ENCODE data around the gene CT83.

The CT83 gene, protein sequence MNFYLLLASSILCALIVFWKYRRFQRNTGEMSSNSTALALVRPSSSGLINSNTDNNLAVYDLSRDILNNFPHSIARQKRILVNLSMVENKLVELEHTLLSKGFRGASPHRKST

DNA sequence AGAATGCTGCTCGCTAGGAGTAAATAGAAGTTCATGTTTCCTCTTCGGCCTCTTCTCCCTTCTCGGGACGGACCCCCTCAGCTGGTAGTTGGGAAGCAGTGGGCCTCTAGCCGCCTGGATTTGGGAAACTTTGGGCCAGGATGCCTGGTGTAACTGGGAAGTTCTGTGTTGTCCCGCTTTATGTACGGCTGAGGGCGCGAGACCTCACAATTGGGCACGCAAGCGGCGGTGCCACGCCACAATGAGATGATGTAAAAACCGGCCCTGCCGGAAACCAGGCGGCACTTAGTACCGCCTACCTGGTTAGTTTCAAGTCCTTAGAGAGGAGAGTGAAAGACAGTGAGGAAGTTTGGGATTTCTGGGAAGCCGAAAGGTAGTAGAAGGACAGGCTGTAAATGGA, at the start of gene CT83:
Gene CT83, minus strand, starts transcription at position 155 of the 400 bp plus-strand sequence. Its CDS starts 120 bp downstream, at position 35.
- no peak for DNase-seq (ENCODE audit: low read depth in 2 of 2)

DNA sequence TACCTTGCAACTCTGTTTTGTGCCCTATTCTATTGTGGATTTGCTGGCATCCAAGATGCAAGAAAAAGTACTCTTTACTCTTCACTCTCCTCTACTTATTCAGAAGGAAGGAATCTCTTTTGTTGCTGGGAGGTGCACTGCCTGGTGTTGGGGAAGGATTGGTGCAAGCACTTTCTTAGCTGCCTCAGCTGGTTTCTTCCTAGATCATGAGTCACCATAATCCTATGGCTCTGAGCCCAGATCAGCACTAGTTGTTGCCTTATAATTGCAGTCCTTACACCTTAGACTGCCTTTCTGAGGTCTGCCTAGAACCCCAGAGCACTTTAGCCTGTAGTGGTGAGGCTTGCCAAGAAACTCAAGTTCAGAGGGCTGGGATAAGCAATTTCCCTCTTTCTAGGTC, 37.0 kb upstream of the CT83 start:
- no peak for DNase-seq (ENCODE audit: low read depth in 2 of 2)

DNA sequence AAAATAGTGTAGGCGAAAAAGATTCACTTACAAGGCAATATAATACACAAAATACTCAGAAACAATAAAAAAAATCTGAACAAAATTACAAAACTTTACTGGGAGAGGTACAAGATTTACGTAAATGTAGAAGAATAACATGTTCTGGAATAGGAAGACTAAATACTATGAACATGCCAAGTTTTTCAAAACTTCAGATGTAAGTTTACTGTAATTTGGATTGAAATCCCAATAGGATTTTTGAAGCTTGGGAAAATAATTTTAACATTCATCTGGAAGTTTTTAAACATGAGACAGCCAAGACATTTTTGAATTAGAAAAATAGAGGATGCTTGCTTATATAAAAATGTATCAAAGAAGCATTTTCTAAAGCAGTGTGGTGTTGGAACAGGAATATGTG, 30.5 kb upstream of the CT83 start:
- no peak for DNase-seq (ENCODE audit: low read depth in 2 of 2)

DNA sequence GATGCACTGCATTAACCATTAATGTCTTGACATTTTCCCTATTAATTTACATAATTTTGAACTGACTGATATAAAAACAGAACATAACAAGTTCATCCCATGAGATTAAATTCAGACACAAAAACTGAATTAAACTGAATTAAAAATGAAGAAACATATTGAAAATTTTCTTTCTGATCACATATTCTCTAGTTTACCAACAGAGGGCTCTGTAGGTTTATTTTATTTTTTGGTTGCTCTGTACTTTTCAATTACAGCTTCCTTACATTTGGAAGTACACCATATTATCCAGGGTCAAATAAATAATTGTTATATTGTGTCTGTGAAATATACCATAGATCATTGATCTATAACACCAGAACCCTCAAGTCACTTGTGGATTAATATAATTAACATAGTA, 27.3 kb upstream of the CT83 start:
- DNase-seq (ENCODE audit: low read depth in 2 of 2) = no peak

DNA sequence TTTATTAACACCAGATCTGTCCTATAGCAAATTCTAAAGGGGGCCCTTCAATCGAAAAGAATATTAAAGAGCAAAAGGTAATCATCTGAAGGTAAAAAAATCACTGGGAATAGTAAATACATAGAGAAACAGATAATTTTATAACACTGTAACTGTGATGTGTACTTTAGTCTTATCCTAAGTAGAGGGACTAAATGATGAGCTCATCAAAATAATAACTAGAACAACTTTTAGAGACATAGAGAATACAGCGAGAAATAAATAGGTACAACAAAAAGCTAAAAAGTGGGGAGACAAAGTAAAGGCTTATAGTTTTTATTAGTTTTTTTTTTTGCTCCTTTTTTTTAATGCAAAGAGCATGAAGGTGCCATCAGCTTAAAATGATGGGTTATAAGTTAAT, 17.3 kb upstream of the CT83 start:
- DNase-seq (ENCODE audit: low read depth in 2 of 2) = no peak

DNA sequence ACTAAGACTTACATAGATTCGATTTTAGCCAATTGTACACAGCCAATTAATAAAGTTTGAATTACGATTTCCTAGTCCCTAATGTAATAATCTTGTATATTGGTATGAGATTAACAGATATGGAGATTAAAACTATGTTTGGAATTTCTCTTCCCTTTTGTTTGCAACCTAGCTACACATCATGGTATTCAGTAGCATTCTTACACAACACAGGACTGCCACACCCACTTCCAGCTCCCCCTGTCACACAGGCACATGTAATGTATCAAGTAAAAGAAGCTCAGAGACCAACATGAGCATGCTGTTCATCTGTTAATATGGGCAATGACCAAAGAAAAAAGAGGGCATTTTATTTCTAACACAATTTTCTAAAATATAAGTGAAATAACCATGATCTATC, 13.6 kb downstream of the CT83 start:
- DNase-seq (ENCODE audit: low read depth in 2 of 2) = no peak

DNA sequence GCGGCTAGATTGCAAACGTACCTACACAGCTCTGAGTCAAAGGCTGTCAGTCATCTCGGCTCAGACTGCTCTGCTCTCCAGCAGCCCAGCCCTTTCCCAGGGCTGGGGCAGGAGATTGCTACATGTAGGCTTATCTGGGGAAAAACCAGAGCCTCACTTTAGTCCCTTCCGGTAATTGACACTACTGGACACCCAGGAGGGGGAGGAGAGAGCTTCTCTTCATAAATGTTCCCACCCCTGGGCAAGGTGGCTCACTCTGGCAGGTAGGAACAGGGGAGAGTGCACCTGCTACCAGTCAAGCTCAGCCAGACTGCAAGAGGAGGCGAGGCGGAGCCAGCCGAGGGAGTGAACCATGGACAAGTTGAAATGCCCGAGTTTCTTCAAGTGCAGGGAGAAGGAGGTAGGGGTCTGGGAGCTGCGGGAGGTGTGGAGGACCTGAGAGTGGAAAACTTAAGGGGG, 26.4 kb downstream of the CT83 start, which contains the start of gene SLC6A14:
Gene SLC6A14, plus strand, starts transcription at position 249 of the 459 bp plus-strand sequence. Its CDS starts 104 bp downstream, at position 353.
- no peak for DNase-seq (ENCODE audit: low read depth in 2 of 2)

DNA sequence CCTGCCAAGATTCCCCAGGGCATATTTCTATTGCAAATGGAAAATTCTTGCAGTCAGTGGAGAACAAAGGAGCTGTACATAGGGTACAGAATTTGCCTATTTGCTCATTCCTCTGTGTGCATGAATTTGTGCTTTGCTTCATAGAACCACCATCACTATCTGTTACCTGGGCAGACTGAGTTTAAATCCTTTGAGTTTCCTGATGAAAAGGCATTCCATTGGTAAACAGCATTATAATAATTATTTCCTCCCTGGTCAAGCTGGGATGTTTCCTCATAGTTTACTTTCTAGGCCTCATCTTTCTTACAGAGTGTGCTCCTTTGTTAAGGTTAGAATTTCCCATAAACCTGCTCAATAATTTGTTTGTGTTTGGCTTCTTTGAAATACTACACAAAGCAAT, 27.2 kb downstream of the CT83 start:
- DNase-seq (ENCODE audit: low read depth in 2 of 2) = no peak

DNA sequence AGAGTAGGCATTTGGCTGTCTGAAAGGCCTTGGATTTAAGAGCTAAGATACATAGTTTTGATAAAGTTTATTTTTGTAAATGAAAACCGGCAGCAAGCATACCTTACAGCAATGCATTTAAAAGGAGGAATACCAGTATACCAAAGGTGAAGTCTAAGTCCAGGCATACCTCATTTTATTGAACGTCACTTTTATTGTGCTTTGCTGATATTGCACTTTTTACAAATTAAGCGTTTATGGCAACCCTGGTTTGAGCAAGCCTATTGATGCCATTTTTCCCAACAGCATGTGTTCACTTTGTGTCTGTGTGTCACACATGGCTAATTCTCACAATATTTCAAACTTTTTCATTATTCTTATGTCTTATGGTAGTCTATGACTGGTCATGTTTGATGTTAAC, 34.8 kb downstream of the CT83 start:
- no peak for DNase-seq (ENCODE audit: low read depth in 2 of 2)

DNA sequence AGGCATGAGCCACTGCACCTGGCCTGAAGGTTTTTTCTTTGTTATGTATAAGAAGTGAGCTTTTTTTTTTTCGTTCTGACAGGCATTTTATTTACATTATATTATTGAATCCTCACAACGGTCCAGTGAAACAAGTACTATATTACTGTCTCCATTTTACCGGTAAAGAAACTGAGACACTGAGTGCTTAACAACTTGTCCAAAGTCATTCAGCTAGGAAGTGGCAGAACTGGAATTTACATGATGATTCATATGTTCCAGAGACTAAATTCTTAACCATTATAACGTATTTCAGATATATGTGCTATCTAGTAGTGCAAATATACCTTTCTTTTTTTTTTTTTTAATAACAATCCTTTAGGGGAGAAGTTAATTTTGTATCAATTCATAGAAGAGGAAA, 44.8 kb downstream of the CT83 start:
- no peak for DNase-seq (ENCODE audit: low read depth in 2 of 2)

DNA sequence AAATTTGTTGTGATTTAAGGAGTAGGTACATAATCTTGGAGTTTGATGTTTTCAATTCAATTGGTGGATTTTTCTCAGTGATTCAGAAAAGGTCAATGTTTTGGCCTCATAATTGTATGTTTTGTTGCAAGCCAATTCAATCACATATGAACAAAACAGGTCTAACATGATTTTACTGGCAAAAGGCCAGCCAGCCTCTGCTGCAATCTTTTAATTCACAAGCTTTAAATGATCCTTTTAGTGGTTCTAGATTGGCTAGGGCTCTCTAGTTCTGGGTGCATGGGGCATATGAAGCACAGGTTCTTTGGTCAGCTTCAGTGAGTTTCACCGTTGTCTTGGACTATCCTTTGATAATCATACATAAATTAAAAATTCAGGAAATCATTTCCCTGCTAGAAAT, 45.6 kb downstream of the CT83 start:
- DNase-seq (ENCODE audit: low read depth in 2 of 2) = no peak

DNA sequence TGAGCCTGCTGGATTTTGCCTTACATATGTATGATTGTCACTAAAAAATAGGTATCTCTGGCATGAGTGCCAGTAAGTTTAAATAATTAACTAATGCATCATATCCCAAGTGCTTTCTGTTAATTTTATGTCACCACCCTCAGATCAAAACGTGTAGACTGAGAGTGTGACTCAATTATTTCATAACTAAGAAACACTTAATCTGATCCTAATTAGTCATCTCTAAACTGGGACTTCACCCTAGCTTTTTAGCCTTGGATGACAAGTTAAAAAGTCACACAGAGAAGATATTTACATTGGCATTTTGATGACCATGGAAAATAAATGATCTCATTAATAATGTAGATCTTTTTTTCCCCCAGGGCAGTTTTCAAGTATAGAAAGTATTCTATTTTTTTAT, 49.5 kb downstream of the CT83 start:
- no peak for DNase-seq (ENCODE audit: low read depth in 2 of 2)
